Ammon's horn (tissue), 1 donor: Measurements from ENCODE around the gene LETM1.

Experiments
- DNase-seq: peaks from one replicate; pipeline ENCODE4 v3.0.0-alpha.2; 2016; ENCODE audit warnings: low spot score

Gene LETM1

DNA sequence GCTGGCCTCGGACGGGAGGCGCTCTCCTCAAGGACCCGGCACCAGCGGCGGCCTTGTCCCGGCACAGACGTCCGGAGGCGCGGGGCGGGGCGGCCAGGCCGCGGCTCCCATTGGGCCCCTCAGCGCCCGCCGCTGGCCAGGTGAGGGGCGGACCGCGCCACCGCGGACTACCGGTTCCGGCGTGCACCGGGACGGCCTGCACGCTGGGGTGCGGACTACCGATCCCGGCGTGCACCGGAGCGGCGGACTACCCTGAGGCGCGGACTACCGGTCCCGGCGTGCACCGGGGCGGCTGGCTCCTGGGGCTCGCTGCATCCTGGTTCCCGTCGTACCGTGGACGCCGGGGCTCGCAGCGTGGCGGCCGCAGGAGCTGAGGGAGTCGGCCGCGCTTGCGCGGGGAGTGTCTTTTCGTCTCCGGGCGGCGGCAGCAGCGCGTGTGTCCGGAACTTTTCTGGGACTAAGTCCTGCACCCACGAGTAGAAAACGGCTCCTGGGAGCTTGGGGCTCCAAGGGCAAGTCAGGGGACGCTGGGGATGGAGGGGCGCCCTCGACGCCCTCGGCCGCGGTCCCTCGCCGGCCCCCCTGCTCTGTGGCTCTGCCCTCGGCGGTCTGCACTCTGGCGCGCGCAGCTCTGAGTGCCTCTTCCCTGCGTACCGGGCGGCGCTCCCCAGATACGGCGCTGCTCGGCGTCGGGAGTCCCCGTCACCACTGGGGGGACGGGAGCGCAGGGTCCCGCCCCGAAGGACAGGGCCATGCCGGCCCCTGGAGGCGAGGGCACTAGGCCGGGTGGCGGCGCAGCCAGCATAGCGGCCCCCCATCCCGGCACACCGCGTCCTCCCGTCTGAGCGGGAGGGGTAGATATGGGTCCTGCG is at the start of gene LETM1:
Gene LETM1 (minus strand): TSS at position 86 of the 872 bp plus-strand sequence. CDS start 206 bp downstream, outside the sequence.
- peak; percentile 97 for DNase-seq

- DNase-seq, result no peak
Measured at GRCh38 chr4:1904042-1904441, 48.1 kb upstream of the LETM1 start.

DNA sequence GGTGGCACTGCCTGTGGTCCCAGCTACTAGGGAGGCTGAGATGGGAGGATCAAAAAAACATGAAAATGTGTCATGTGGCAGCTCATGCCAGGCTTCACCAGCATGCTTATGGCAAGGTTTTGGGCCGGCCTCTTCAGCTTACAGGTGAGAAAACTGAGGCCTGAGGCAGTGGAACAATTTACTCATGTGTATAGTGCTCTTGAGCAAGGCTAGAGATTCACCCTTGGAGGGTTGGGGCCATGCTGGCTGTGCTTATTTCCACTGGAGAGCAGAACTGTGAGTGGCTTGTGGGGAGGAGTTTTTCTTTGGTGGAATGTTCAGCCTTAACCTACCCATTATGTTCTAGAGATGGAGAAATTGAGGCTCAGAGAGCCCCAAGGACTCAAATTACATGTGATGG is 47.1 kb upstream of the LETM1 start:
- DNase-seq, result no peak

DNA sequence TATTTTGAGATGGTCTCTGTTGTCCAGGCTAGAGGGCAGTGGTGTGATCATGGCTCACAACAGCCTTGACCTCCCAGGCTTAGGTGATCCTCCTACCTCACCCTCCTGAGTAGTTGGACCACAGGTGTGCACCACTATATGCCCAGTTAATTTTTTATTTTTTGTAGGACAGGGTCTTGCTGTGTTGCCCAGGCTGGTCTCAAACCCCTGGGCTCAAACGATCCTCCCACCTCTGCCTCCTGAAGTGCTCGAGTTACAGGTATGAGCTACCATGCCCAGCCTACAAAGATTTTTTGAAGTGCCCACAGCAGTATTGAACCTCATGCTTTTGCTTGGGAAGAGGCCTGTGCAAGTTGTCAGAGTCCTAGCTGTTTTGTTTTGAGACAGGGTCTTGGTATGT is 46.3 kb upstream of the LETM1 start:
- DNase-seq, result no peak

DNA sequence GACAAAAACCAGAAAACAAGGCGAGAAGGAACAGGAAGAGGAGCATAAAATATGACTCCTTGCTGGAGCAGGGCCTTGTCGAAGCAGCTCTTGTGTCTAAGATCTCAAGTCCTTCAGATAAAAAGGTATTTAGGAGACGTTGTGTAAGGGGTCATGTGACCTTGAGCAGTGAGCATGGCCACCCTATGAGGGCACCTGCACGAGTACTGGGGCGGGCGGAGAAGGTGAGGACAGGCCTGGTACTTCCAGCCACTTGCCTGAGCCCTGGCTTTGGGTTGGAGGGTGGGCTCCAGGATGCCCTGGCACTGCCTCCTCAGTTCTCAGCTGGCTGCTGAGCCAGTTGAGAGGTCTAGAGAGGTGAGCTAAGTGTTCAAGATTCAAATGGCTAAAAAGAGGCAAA is 45.2 kb upstream of the LETM1 start:
- DNase-seq, result no peak

DNA sequence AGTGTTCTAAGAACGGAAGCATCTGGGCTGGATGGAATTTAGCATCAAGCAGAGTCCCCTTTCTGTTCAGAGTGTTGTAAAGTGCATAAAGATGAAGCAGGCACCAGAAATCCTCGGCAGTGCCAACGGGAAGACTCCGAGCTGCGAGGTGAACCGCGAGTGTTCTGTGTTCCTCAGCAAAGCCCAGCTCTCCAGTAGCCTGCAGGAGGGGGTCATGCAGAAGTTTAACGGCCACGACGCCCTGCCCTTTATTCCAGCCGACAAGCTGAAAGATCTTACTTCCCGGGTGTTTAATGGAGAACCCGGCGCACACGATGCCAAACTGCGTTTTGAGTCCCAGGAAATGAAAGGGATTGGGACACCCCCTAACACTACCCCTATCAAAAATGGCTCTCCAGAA is 44.7 kb upstream of the LETM1 start:
- no peak for DNase-seq

- DNase-seq, result no peak
Measured at GRCh38 chr4:1900087-1900433, 44.1 kb upstream of the LETM1 start.

GRCh38 chr4:1899149-1900086 is 43.5 kb upstream of the LETM1 start:
- DNase-seq, result peak; percentile 88

DNA sequence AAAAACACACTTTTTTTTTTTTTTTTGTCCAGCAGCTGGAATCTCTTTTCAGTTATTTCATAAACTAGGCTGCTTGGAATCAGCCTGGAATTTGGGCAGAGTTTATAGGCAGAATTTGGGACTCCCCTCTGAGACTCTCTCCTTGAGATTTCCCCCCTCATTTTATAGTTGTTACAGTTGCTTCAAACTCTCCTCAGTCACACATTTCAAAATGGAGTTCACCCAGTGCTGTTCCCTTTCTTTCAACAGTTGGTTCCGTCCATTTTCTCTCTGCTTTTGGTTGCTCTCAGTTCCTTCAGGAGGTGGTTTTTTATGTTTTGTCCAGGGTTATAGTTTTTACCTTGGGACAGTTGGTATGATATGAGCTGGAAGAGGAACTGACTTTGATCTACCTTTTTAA is 42.7 kb upstream of the LETM1 start:
- no peak for DNase-seq

DNA sequence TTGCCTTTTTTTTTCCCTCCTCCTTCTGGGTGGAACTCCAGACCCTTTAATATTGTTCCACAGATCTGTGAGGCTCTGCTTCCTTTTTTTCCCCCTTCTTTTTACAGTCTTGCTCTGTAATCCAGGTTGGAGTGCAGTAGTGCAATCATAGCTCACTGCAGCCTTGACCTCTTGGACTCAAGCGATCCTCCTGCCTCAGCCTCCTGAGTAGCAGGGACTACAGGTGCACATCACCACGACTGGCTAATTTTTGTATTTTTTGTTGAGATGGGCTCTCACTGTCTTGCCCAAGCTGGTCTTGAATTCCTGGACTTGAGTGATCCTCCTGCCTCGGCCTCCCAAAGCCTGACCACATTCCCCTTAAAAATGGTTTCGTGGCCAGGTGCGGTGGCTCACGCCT is 42.1 kb upstream of the LETM1 start:
- DNase-seq, result no peak

DNA sequence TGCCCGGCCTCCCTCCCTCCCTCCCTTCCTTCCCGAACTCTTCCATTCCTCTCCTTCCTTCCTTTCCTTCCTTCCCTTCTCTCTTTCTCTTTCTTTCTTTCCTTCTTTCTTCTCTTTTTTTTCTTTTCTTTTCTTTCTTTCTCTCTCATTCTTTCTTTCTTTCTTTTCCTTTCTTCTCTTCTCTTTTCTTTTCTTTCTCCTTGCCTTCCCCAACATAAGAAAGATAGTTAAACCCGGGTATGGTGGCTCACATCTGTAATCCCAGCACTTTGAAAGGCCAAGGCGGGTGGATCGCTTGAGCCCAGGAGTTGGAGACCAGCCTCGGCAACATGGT is 40.7 kb upstream of the LETM1 start:
- DNase-seq, result no peak

- no peak for DNase-seq
Measured at GRCh38 chr4:1895971-1896657, 40.2 kb upstream of the LETM1 start.

DNA sequence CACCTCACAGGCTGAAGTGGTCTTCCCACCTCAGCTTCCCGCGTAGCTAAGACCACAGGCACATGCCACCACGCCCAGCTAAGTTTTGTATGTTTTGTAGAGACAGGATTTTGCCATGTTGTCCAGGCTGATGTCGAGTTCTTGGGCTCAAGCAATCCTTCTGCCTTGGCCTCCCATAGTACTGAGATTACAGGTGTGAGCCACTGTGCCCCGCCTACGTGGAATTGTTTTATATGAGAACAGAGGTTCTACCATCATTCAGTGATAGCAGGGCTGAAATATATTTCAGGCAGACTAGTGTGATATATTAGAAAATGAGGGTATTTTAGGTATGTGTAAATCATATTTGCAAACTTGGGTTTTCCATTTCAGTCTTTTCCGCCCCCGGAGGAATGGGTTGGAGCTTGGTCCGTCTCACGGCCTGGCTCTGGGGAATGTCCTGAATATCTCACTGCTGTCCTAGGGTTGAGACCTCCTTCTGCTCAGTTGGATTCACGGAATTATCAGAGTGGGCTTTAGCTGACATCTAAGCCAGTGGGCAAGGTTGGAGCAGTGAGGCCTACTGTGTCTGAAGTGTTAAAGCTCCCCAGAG is 35.1 kb upstream of the LETM1 start:
- DNase-seq, result no peak

GRCh38 chr4:1887052-1887451 is 31.1 kb upstream of the LETM1 start:
- no peak for DNase-seq

DNA sequence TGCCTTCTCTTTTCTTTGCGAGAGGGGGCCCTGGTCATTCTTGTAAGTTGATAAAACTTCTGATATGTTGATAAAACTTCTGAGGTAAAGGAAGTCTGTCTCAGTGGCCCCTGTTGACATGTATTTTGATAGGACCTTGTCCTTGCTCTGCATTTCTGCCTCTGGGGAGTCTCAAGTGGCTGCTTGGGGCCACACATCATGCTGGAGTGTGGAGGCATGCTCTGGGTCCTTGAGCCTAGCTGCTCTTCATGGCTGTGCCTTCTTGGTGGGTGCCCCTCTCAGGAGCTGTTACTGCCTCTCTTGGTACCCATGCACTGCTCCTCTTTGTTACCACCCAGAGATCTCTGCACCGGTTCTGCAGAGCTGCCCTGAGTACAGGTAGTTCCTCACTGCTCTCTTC is 29.5 kb upstream of the LETM1 start:
- DNase-seq, result no peak

- DNase-seq, result no peak
Measured at GRCh38 chr4:1883583-1883982, 27.6 kb upstream of the LETM1 start.

GRCh38 chr4:1882850-1883271 is 26.9 kb upstream of the LETM1 start:
- DNase-seq, result no peak

GRCh38 chr4:1880332-1880731 is 24.4 kb upstream of the LETM1 start:
- DNase-seq, result no peak

DNA sequence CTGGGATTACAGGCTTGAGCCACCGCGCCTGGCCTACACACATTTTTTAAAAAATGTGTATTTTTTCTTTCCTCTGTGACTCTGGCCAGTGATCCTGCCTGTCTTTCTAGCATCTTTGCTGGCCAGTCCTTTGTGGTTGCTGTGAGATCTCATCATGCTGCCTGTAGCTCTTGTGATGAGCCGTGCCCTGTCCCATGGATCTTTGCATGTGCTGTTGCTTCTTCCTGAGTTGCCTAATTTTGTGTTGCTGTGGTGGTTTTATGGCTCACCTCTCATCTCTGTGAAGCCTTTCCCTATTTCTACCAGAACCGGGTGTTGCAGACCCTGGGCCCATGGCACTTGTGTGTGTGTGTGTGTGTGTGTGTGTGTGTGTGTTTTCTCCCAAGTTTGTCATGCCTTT is 23.5 kb upstream of the LETM1 start:
- DNase-seq, result no peak

GRCh38 chr4:1874201-1874600 is 18.2 kb upstream of the LETM1 start:
- no peak for DNase-seq

- no peak for DNase-seq
Measured at GRCh38 chr4:1873776-1874175, 17.8 kb upstream of the LETM1 start.

DNA sequence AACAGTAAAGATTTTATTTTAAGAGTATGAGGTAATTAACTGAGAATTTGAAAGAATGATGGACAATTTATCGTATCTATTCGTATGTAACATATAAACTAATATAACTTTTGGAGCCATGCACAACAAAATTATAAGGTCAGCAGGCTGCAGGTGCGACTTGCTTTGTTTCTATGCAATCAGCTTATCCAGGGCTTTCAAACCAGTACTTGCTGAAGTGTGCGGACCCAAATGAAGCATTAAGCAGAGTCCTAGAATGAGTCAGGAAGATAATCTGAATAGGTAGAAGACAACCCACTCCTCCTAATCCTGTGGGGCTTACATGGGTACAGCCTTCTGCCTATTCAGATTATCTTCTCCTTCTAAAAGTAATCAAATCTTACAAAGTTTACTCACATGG is 17.3 kb upstream of the LETM1 start:
- DNase-seq, result no peak
